ENCODE measurements around the gene AK5. TPM values are rescaled to one million over a fixed set of nuclear protein-coding genes. Genes with fewer than 3 reads are reported as not detected.
"Not testable (repeated sequence)": the region's sequence is repeated elsewhere in the genome, so short reads cannot be mapped to it uniquely, and the experiment has no call there.

Gene AK5
- polyA plus RNA-seq, 1 donor (not counting 4 experiments of a cell fraction or from before 2014, with no cell fraction given) = 0.30 TPM

- dilution Hi-C loops (cut with MboI; ENCODE audit: extremely low pct_ligation_motif_present, low sequenced_read_pairs) = no loop called here
- Histone ChIP-seq H3K9me3 (ENCODE audit: control insufficient read depth, low read depth, low read length) (no peaks in the 10 kb centered on the region), H2AFZ (ENCODE audit: control insufficient read depth, low read length) (no peak overlapping the region), H3K4me1 (ENCODE audit: control insufficient read depth, extremely low read depth, insufficient read depth, low read length) (no peaks in the 10 kb centered on the region), H4K20me1 (ENCODE audit: control insufficient read depth, extremely low read depth, insufficient read depth, low read length) (no peaks in the 10 kb centered on the region), H3K4me3 (ENCODE audit: control insufficient read depth in 2 of 3, extremely low read depth in 1 of 3, insufficient read depth in 2 of 3, low read depth in 1 of 3, low read length in 3 of 3) (no peak overlapping the region), H3K27me3 (ENCODE audit: control insufficient read depth, extremely low read depth, insufficient read depth, low read length) (no peaks in the 10 kb centered on the region), H3K9ac (ENCODE audit: control insufficient read depth, extremely low read depth, insufficient read depth, low read length) (no peak overlapping the region), H3K4me2 (ENCODE audit: control insufficient read depth, extremely low read depth, insufficient read depth, low read depth, low read length) (no peak overlapping the region), H3K36me3 (ENCODE audit: control insufficient read depth in 2 of 2, extremely low read depth in 1 of 2, insufficient read depth in 2 of 2, low read length in 2 of 2) (no peaks in the 10 kb centered on the region), H3K9me1 (ENCODE audit: control insufficient read depth, extremely low read depth, insufficient read depth, low read length) (no peaks in the 10 kb centered on the region), H3K27ac (ENCODE audit: control insufficient read depth, insufficient read depth, low read length) (no peak overlapping the region), H3K79me2 (ENCODE audit: control insufficient read depth, insufficient read depth, low read length) (no peaks in the 10 kb centered on the region)
- DNase-seq (ENCODE audit: low read depth, low spot score) (no peak), FAIRE-seq (no peak)
- TF ChIP-seq EZH2 (IDR thresholded peaks at IDR 0.05; ENCODE audit: low read length) (no peak), CTCF (optimal IDR thresholded peaks at IDR 0.05 in 1 of 3, IDR thresholded peaks at IDR 0.05 in 1 of 3, conservative IDR thresholded peaks at IDR 0.05 in 1 of 3; ENCODE audit: extremely low read depth in 1 of 3, insufficient read depth in 2 of 3, low read length in 3 of 3) (no peak)
Measured at GRCh38 chr1:77407738-77408375, 126.0 kb downstream of the AK5 start.

GRCh38 chr1:77408933-77409332, 127.1 kb downstream of the AK5 start:
- H4K20me1 ChIP-seq (ENCODE audit: control insufficient read depth, extremely low read depth, insufficient read depth, low read length); H3K27ac ChIP-seq (ENCODE audit: control insufficient read depth, insufficient read depth, low read length); H3K9me1 ChIP-seq (ENCODE audit: control insufficient read depth, extremely low read depth, insufficient read depth, low read length); H3K4me2 ChIP-seq (ENCODE audit: control insufficient read depth, extremely low read depth, insufficient read depth, low read depth, low read length); dilution Hi-C loops (cut with MboI; ENCODE audit: extremely low pct_ligation_motif_present, low sequenced_read_pairs); H2AFZ ChIP-seq (ENCODE audit: control insufficient read depth, low read length); H3K36me3 ChIP-seq (ENCODE audit: control insufficient read depth in 2 of 2, extremely low read depth in 1 of 2, insufficient read depth in 2 of 2, low read length in 2 of 2); H3K9ac ChIP-seq (ENCODE audit: control insufficient read depth, extremely low read depth, insufficient read depth, low read length); H3K4me3 ChIP-seq (ENCODE audit: control insufficient read depth in 2 of 3, extremely low read depth in 1 of 3, insufficient read depth in 2 of 3, low read depth in 1 of 3, low read length in 3 of 3); FAIRE-seq; H3K27me3 ChIP-seq (ENCODE audit: control insufficient read depth, extremely low read depth, insufficient read depth, low read length); H3K9me3 ChIP-seq (ENCODE audit: control insufficient read depth, low read depth, low read length); DNase-seq (ENCODE audit: low read depth, low spot score); H3K4me1 ChIP-seq (ENCODE audit: control insufficient read depth, extremely low read depth, insufficient read depth, low read length); H3K79me2 ChIP-seq (ENCODE audit: control insufficient read depth, insufficient read depth, low read length): not testable (repeated sequence)
